GM18858 (cell line): ENCODE measurements around the gene ZFAND3.

Source experiments
- ATAC-seq: cut with Tn5 transposase; IDR thresholded peaks from one replicate; pipeline ENCODE4 v1.9.1; 2021; ENCODE audit not compliant: unreplicated experiment

Gene ZFAND3

GRCh38 chr6:37798436-37799262, 20.9 kb upstream of the ZFAND3 start:
- ATAC-seq = no peak

GRCh38 chr6:37799263-37799644, 20.3 kb upstream of the ZFAND3 start:
- no peak for ATAC-seq

- no peak for ATAC-seq
Measured at GRCh38 chr6:37800703-37801604, 18.6 kb upstream of the ZFAND3 start.

- no peak for ATAC-seq
Measured at GRCh38 chr6:37801605-37801940, 18.0 kb upstream of the ZFAND3 start.

GRCh38 chr6:37802810-37803209, 16.7 kb upstream of the ZFAND3 start:
- ATAC-seq = no peak

- ATAC-seq = no peak
Measured at GRCh38 chr6:37804586-37804985, 14.9 kb upstream of the ZFAND3 start.

- ATAC-seq = no peak
Measured at GRCh38 chr6:37806213-37806612, 13.3 kb upstream of the ZFAND3 start.

- no peak for ATAC-seq
Measured at GRCh38 chr6:37807656-37808055, 11.9 kb upstream of the ZFAND3 start.

- ATAC-seq = no peak
Measured at GRCh38 chr6:37809197-37809543, 10.4 kb upstream of the ZFAND3 start.

- ATAC-seq = no peak
Measured at GRCh38 chr6:37812841-37813240, 6.7 kb upstream of the ZFAND3 start.

- ATAC-seq = no peak
Measured at GRCh38 chr6:37814374-37814773, 5.2 kb upstream of the ZFAND3 start.

GRCh38 chr6:37816599-37817375, 2.7 kb upstream of the ZFAND3 start:
- no peak for ATAC-seq

GRCh38 chr6:37818536-37819176, 871 bp upstream of the ZFAND3 start:
- peak; percentile 56 for ATAC-seq

GRCh38 chr6:37819802-37820717, 533 bp downstream of the ZFAND3 start:
- ATAC-seq = no peak

- no peak for ATAC-seq
Measured at GRCh38 chr6:37820718-37821079, 1.2 kb downstream of the ZFAND3 start.

GRCh38 chr6:37821446-37821845, 1.9 kb downstream of the ZFAND3 start:
- ATAC-seq = no peak

GRCh38 chr6:37822851-37823682, 3.5 kb downstream of the ZFAND3 start:
- ATAC-seq = no peak

- ATAC-seq = no peak
Measured at GRCh38 chr6:37824170-37824569, 4.6 kb downstream of the ZFAND3 start.

- ATAC-seq = no peak
Measured at GRCh38 chr6:37826188-37826587, 6.7 kb downstream of the ZFAND3 start.
